GM11168 (cell line): ENCODE results near the gene THSD7B.

Experiments used
- in situ Hi-C: fragments of 300-500 bp; cut with MboI; formaldehyde crosslinking; loops from one replicate; pipeline ENCODE4 v1.12.0; 2022; ENCODE audit warnings: low sequenced_read_pairs; ENCODE audit not compliant: unreplicated experiment

The THSD7B gene

GRCh38 chr2:137435162-137435561 lies 669.8 kb downstream of the THSD7B start:
- in situ Hi-C loops, result no loop called here

DNA sequence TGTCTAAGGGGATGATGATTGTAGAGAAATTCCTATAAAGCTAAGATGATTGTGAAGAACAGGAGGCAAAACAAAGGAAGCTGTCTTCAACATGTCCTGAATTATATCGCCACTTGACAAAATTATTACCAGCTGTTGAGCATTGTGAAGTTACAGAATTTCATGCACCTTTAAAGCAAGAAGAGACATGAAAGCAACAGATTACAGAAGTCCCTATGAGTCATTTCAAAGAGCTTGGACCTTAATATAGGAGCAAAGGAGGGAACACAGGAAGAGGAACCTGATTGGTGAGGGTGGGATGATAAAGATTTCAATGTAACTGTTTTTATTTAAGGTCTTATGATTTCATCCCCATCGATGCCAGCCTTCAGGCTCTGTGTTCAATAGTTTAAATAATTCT lies 672.0 kb downstream of the THSD7B start:
- in situ Hi-C loops, result no loop called here

GRCh38 chr2:137444970-137445369 lies 679.6 kb downstream of the THSD7B start:
- in situ Hi-C loops, result no loop called here

GRCh38 chr2:137449454-137449853 lies 684.1 kb downstream of the THSD7B start:
- in situ Hi-C loops, result no loop called here

GRCh38 chr2:137454886-137455285 lies 689.5 kb downstream of the THSD7B start:
- in situ Hi-C loops, result no loop called here

DNA sequence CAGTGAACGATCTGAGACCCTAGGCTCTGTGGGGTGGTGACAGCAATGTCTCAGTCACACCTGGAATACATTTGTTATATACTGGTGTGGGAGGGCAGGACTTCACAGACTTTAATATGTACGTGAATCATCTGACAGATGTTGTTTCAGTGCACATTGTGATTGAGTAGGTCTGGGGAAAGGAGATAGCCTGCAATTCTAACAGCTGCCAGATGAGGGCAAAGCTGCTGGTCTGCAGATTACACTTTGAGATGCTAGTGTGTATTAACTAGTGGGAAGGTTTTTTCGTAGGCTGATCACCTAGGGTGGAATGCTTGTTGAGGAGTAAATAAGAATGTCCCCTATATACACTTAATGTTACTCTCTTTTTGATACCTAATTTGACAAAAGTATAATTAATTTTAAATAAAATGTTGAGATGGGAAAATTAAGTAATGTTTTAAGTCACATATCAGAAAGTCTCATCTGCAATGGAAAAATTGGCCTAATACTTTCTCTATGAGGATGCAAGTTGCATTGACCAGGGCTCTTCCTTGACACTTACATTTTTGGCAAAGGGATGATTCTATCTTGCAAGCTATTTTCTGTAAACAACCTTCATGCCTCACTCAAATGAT lies 702.0 kb downstream of the THSD7B start:
- in situ Hi-C loops, result loop anchor here (10.0 kb wide), 1 partner anchor 367 kb away; no protein-coding TSS in a partner anchor

DNA sequence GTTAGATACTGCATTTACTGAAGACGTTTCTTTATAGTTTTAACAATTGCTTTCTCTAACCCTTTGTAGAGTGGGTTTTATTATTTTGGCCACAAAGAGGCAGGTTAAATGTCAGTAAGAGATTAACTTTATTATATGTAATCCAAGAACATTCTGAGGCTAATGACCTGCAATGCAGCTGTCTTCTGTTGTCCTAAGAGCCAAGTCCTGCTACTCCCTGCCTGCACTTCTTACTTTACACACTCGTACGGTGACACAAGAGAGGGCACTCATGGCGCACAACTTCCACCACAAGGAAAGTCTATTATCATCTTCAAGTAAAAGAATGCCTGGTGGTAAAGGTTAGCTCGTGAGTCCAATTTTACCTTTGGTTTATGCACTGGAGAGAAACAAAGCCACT lies 727.9 kb downstream of the THSD7B start:
- in situ Hi-C loops, result no loop called here

- in situ Hi-C loops, result no loop called here
Observed at GRCh38 chr2:137500599-137500998, 735.3 kb downstream of the THSD7B start.

GRCh38 chr2:137507237-137507636 lies 741.9 kb downstream of the THSD7B start:
- in situ Hi-C loops, result no loop called here

GRCh38 chr2:137508739-137509384 lies 743.5 kb downstream of the THSD7B start:
- in situ Hi-C loops, result no loop called here

DNA sequence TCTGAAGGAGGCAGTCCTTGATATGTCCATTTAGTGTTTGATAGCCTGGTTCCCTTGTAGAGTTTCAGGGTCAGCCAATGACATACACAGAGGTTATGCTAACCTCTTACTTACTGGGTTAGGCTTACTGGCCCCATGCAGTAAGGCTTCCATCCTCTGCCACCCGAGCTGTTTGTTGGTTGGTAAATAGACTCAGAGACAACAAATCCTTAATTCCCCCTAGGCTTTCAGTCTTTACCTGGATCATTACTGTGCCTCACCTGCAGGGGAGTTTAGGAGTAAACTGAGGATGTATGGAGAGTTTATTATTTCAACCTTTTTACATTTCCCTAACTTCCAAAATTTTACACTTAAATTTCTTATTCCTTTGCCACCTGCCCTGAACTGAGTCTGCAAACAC lies 746.2 kb downstream of the THSD7B start:
- in situ Hi-C loops, result no loop called here

GRCh38 chr2:137521653-137522619 lies 756.6 kb downstream of the THSD7B start:
- in situ Hi-C loops, result no loop called here

DNA sequence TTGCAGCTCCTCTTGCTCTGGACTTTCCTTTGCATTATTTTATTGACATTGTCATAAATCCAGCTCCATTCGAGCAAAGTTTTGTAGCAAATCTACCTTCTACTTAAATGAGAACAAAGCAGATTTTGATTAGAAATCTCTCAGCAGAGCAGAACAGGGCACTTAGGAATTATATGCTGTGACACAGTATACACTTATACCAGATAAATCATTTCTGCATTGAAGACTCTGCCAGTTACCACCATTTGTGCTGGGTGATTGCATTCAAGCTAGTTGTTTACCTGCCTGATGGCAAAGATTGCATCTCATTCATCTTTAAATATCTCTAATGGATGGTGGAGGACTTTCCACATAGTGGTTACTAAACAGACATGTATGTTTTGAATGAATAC lies 757.3 kb downstream of the THSD7B start:
- in situ Hi-C loops, result no loop called here

DNA sequence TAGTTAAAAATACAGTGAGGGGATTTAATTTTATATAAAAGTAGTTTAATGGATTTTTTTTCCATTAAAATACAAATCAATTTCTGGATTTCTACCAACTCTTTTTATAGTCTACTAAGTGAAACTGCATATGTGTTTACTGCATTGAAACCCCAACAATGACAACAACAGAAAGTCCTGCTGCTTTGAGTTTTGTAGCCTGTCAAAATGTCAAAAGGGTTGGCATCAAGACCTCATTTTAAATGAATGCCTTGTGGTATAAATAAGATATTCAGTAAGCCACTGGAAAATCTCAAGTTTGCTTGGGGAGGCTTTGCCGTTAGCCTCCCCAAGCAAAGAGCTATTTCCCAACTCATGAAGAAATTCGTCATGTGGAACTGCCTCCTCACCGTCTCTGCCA lies 758.6 kb downstream of the THSD7B start:
- in situ Hi-C loops, result no loop called here

GRCh38 chr2:137525132-137525531 lies 759.8 kb downstream of the THSD7B start:
- in situ Hi-C loops, result no loop called here

GRCh38 chr2:137525641-137526190 lies 760.4 kb downstream of the THSD7B start:
- in situ Hi-C loops, result no loop called here

DNA sequence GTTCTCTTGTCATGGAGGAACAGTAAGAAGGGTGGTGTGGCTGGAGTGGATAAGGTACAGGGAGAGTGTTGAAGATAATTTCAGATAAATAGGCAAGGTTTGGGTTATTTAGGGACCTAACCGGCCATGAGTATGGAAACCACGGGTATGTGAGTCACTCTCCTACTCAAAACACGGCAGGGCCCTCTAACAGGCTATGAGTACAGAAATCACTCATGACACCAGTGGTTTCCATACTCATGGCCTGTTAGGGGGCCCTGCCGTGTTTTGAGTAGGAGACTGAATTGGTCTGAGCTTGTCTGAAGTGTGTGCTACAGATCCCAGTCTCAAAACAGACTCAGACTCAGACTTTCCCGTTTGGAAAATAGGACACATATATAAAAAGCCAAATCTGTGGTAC lies 770.6 kb downstream of the THSD7B start:
- in situ Hi-C loops, result no loop called here

- in situ Hi-C loops, result no loop called here
Observed at GRCh38 chr2:137539336-137539735, 774.0 kb downstream of the THSD7B start.

- in situ Hi-C loops, result no loop called here
Observed at GRCh38 chr2:137547842-137548241, 782.5 kb downstream of the THSD7B start.

DNA sequence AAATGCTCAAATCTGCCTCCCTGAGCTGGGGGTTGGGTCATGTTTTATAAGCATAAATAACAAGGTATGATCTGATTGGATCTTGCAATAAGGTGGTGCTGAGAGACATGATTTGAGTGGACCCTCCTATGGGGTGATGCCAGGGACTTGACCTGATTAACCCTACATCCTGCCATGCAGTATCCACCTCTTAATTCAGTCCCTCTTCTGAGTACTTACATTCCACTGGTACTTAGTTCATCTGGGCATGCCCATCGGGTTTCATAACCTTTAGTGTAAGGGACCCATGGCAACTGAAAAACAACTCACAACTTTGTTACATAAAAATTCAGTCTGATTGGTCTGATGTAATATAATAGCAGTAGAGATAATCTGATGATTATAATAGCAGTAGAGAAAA lies 801.0 kb downstream of the THSD7B start:
- in situ Hi-C loops, result no loop called here

GRCh38 chr2:137570484-137570883 lies 805.1 kb downstream of the THSD7B start:
- in situ Hi-C loops, result no loop called here
